C4-2B (cell line): ENCODE results near the gene PRICKLE2.

ENCODE experiments used
- CTCF ChIP-seq: fragments of 450-650 bp; conservative IDR thresholded peaks from 2 replicates; pipeline ENCODE4 v1.5.1; 2017; ENCODE audit warnings: mild to moderate bottlenecking
- ZFX ChIP-seq: fragments of 450-650 bp; IDR thresholded peaks from 2 replicates; pipeline ENCODE4 v1.6.1; 2017

- TF ChIP-seq CTCF (no peak), ZFX (no peak)
Observed at GRCh38 chr3:64046996-64047594, 178.2 kb downstream of the PRICKLE2 start.
